ENCODE results near the gene CYTH1. TPM values are rescaled to one million over a fixed set of nuclear protein-coding genes. Genes with fewer than 3 reads are reported as not detected.

Gene CYTH1
- total RNA-seq, 6 experiments from 2014 or later = 7.7 to 15.3 (median 10.9) TPM

- Mint-ChIP-seq H3K4me3 (no peak overlapping the region), H3K27me3 (ENCODE audit: insufficient read depth) (no peaks in the 10 kb centered on the region), H3K4me1 (ENCODE audit: low read depth) (peaks cover 35% of the 10 kb centered on the region), H3K27ac (no peak overlapping the region), H3K9me3 (no peaks in the 10 kb centered on the region), H3K36me3 (ENCODE audit: low read depth) (no peaks in the 10 kb centered on the region)
- peak; percentile 38 for DNase-seq
- peak; percentile 89 for TF ChIP-seq CTCF (IDR thresholded peaks at IDR 0.05)
These were observed 36.5 kb downstream of the CYTH1 start for GRCh38 chr17:78745407-78746088.

GRCh38 chr17:78742901-78743300, 39.2 kb downstream of the CYTH1 start:
- Mint-ChIP-seq H3K27ac (no peak overlapping the region), H3K4me1 (ENCODE audit: low read depth) (peaks cover 39% of the 10 kb centered on the region), H3K27me3 (ENCODE audit: insufficient read depth) (no peaks in the 10 kb centered on the region; the same call in 1 of the 2 replicates), H3K36me3 (ENCODE audit: low read depth) (no peaks in the 10 kb centered on the region), H3K4me3 (no peak overlapping the region), H3K9me3 (no peaks in the 10 kb centered on the region)
- TF ChIP-seq CTCF (IDR thresholded peaks at IDR 0.05) = no peak
- no peak for DNase-seq

GRCh38 chr17:78741644-78742284, 40.3 kb downstream of the CYTH1 start:
- DNase-seq = no peak
- no peaks in the 10 kb centered on the region for H3K9me3 Mint-ChIP-seq
- no peak for TF ChIP-seq CTCF (IDR thresholded peaks at IDR 0.05)
- H3K4me1 Mint-ChIP-seq (ENCODE audit: low read depth) = peaks cover 39% of the 10 kb centered on the region
- no peaks in the 10 kb centered on the region; the same call in 1 of the 2 replicates for H3K27me3 Mint-ChIP-seq (ENCODE audit: insufficient read depth)
- no peak overlapping the region for H3K27ac Mint-ChIP-seq
- H3K4me3 Mint-ChIP-seq = no peak overlapping the region
- no peaks in the 10 kb centered on the region for H3K36me3 Mint-ChIP-seq (ENCODE audit: low read depth)

- Mint-ChIP-seq H3K27ac (no peak overlapping the region), H3K27me3 (ENCODE audit: insufficient read depth) (no peaks in the 10 kb centered on the region; the same call in 1 of the 2 replicates), H3K4me1 (ENCODE audit: low read depth) (peaks cover 44% of the 10 kb centered on the region), H3K36me3 (ENCODE audit: low read depth) (no peaks in the 10 kb centered on the region), H3K4me3 (no peak overlapping the region), H3K9me3 (no peaks in the 10 kb centered on the region)
- DNase-seq = no peak
- no peak for TF ChIP-seq CTCF (IDR thresholded peaks at IDR 0.05)
These were observed 42.6 kb downstream of the CYTH1 start for GRCh38 chr17:78739331-78739931.

- no peaks in the 10 kb centered on the region for H3K36me3 Mint-ChIP-seq (ENCODE audit: low read depth)
- H3K9me3 Mint-ChIP-seq = no peaks in the 10 kb centered on the region
- H3K27me3 Mint-ChIP-seq (ENCODE audit: insufficient read depth) = no peaks in the 10 kb centered on the region; the same call in 1 of the 2 replicates
- no peak for TF ChIP-seq CTCF (IDR thresholded peaks at IDR 0.05)
- DNase-seq = no peak
- no peak overlapping the region for H3K4me3 Mint-ChIP-seq
- H3K27ac Mint-ChIP-seq = no peak overlapping the region
- H3K4me1 Mint-ChIP-seq (ENCODE audit: low read depth) = peaks cover 44% of the 10 kb centered on the region
These were observed 43.4 kb downstream of the CYTH1 start for GRCh38 chr17:78738698-78739097.
